ENCODE measurements around the gene KIF27.

Gene KIF27

DNA sequence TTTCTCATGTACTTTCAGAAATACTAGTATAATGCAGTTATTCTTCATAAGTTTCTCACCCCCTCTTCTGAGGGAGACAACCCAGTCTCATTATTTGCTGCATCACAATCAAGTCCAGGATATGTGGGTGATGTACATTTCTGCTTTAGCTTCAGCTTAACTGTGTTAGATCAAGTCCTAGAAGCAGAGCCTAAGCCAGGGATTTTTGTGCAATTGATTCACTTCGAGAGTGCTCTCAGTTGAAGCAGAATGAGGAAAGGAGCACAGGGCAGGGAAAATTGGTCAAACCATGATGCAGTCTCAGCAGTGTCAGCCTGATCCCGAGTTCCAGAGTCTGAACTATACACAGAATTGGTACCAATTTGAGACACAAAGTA, 43.7 kb upstream of the KIF27 start:
- Histone ChIP-seq H3K27me3 (no peaks in the 10 kb centered on the region), H3K36me3 (peaks cover 26 to 37% (median 33%) of the 10 kb centered on the region in 3 donors), H3K27ac (no peak overlapping the region), H3K4me3 (no peak overlapping the region), H3K9me3 (no peaks in the 10 kb centered on the region), H3K4me1 (no peaks in the 10 kb centered on the region)
- DNase-seq = no peak
- intact Hi-C loops (cut with DNase I; ENCODE audit: low total_unique reads) = no loop called here
- TF ChIP-seq, protein P1, sequence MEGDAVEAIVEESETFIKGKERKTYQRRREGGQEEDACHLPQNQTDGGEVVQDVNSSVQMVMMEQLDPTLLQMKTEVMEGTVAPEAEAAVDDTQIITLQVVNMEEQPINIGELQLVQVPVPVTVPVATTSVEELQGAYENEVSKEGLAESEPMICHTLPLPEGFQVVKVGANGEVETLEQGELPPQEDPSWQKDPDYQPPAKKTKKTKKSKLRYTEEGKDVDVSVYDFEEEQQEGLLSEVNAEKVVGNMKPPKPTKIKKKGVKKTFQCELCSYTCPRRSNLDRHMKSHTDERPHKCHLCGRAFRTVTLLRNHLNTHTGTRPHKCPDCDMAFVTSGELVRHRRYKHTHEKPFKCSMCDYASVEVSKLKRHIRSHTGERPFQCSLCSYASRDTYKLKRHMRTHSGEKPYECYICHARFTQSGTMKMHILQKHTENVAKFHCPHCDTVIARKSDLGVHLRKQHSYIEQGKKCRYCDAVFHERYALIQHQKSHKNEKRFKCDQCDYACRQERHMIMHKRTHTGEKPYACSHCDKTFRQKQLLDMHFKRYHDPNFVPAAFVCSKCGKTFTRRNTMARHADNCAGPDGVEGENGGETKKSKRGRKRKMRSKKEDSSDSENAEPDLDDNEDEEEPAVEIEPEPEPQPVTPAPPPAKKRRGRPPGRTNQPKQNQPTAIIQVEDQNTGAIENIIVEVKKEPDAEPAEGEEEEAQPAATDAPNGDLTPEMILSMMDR (IDR thresholded peaks at IDR 0.05) = no peak

DNA sequence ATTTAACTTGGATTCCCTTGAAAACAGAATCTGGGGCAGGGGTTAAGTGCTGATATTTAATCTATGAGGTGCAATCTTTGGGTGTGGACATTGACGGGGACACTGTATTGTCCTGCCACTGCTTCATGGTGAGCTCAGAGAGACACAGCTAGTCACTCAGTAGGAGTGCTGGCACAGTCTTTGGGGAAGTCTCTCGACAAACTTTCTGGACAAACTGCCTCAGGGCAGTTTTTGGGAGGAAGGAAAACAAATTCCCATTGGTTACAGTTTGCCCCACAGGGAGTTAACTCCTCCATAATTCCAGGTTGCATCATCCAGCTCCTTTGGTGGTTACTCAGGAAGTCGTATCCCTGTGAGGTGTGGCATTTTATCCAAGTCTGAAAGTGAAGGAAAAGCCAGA, 40.9 kb upstream of the KIF27 start:
- intact Hi-C loops (cut with DNase I; ENCODE audit: low total_unique reads) = no loop called here
- Histone ChIP-seq H3K27ac (no peak overlapping the region), H3K36me3 (peaks cover 4 to 14% (median 6%) of the 10 kb centered on the region in 3 donors), H3K27me3 (no peaks in the 10 kb centered on the region), H3K4me3 (no peak overlapping the region), H3K4me1 (peaks cover 0 to 3% (median 0%) of the 10 kb centered on the region in 4 donors), H3K9me3 (no peaks in the 10 kb centered on the region)
- TF ChIP-seq, protein P1 (IDR thresholded peaks at IDR 0.05) = no peak
- DNase-seq = no peak

DNA sequence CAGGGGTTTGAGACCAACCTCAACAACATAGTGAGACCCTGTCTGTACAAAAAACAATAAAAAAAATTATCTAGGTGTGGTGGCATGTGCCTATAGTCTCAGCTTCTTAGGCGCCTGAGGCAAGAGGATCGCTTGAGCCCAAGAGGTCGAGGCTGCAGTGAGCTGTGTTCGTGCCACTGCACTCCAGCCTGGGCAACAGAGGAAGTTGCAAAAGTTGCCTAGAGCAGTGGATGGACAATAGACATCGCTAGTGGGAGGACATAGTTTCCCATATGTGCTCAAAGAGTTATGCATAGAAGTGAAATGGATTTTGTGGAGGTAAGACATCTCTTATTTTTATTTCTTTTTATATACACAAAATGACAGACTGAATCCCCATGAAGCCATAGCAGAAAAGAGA, 39.8 kb upstream of the KIF27 start:
- TF ChIP-seq, protein P1 (IDR thresholded peaks at IDR 0.05) = no peak
- Histone ChIP-seq H3K36me3 (peaks cover 0 to 2% (median 0%) of the 10 kb centered on the region in 3 donors), H3K9me3 (no peaks in the 10 kb centered on the region), H3K27me3 (no peaks in the 10 kb centered on the region), H3K27ac (no peak overlapping the region), H3K4me1 (peaks cover 0 to 8% (median 0%) of the 10 kb centered on the region in 4 donors), H3K4me3 (no peak overlapping the region)
- intact Hi-C loops (cut with DNase I; ENCODE audit: low total_unique reads) = no loop called here
- DNase-seq = no peak

DNA sequence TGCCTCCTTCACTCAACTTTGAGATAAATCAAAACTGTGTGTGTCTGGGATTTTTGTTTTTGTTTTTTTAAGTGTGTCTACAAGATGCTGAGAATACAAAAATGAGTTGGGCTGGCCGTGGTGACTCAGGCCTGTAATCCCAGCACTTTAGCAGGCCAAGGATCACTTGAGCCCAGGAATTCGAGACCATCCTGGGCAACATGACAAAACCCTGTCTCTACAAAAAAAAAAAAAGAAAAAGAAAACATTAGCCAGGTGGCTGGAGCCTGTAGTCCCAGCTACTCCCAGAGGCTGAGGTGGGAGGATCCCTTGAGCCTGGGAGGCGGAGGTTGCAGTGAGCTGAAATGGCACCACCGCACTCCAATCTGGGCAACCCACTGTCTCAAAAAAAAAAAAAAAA, 37.8 kb upstream of the KIF27 start:
- Histone ChIP-seq H3K4me3 (no peak overlapping the region), H3K36me3 (peaks cover 0 to 5% (median 0%) of the 10 kb centered on the region in 3 donors), H3K27me3 (no peaks in the 10 kb centered on the region), H3K4me1 (peaks cover 0 to 20% (median 8%) of the 10 kb centered on the region in 4 donors), H3K27ac (no peak overlapping the region), H3K9me3 (no peaks in the 10 kb centered on the region)
- DNase-seq = no peak
- intact Hi-C loops (cut with DNase I; ENCODE audit: low total_unique reads) = no loop called here
- TF ChIP-seq, protein P1 (IDR thresholded peaks at IDR 0.05) = no peak

DNA sequence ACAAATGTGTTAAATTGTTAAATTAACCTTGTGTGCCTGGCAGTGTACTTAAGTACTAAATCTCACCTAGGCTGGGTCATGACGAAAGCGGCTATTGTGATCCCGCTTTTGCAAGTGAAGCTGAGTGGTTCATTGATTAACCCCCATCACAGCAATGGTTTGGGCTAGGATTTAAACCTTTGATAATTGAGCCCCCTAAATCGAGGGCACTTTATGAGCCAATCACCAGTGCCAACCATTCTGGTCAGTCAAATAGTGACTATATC, 35.9 kb upstream of the KIF27 start:
- Histone ChIP-seq H3K36me3 (peaks cover 11 to 21% (median 16%) of the 10 kb centered on the region in 3 donors), H3K27ac (peak overlapping the region; percentile 79 to 94), H3K9me3 (no peaks in the 10 kb centered on the region), H3K4me3 (peak overlapping the region; percentile 73 to 81), H3K27me3 (no peaks in the 10 kb centered on the region), H3K4me1 (peaks cover 0 to 20% (median 8%) of the 10 kb centered on the region in 4 donors)
- TF ChIP-seq, protein P1 (IDR thresholded peaks at IDR 0.05) = no peak
- DNase-seq = no peak
- intact Hi-C loops (cut with DNase I; ENCODE audit: low total_unique reads) = no loop called here

All from tibial artery (tissue), 4 donors.